ENCODE data around the gene ZIM2.
A peak's percentile ranks its signal among the peaks of the same experiment; 100 is the strongest.

The ZIM2 gene

DNA sequence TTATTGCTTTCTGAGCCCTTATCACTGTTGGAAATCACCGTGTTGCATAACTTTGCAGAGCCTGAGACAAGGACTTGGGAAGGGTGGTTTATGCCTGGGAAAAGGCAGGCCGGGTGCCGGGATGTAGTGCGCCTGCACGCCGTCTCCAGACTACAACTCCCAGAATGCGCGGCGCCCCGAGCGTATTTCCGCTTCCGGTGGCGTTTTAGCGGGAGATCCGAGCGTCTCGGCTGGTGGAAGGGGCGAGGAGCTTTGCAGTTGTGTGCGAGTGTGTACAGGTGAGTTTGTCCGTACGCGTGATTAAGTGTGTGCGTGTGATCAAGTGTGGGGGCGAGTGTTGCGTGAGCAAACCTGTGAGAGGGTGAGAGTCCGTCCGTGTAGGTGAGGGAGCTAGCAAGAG, 75.4 kb downstream of the ZIM2 start:
- H3K4me3 ChIP-seq (ENCODE audit: low read length in 2 of 2): peak overlapping the region in 1 of 2 donors; percentile 88
- H3K79me1 ChIP-seq (ENCODE audit: low read depth, low read length): peaks cover 3% of the 10 kb centered on the region
- no peak overlapping the region for H2AK5ac ChIP-seq (ENCODE audit: low read depth, low read length)
- no peak overlapping the region for H2AFZ ChIP-seq (ENCODE audit: low read length)
- H2BK120ac ChIP-seq (ENCODE audit: low read depth, low read length): no peak overlapping the region
- peak overlapping the region; percentile 65 for H3K4me2 ChIP-seq (ENCODE audit: insufficient read depth, low read length, poor library complexity, severe bottlenecking)
- no peak overlapping the region for H3K4ac ChIP-seq (ENCODE audit: low read length)
- no peak overlapping the region for H4K8ac ChIP-seq (ENCODE audit: low read depth, low read length)
- H2BK15ac ChIP-seq (ENCODE audit: low read length): no peak overlapping the region
- peak overlapping the region; percentile 79 for H3K9ac ChIP-seq (ENCODE audit: low read depth, low read length, poor library complexity)
- no peak overlapping the region for H2BK12ac ChIP-seq (ENCODE audit: low read length)
- H3K23ac ChIP-seq (ENCODE audit: low read depth, low read length, poor library complexity): no peak overlapping the region
- H3K27me3 ChIP-seq (ENCODE audit: control insufficient read depth in 3 of 3, insufficient read depth in 3 of 3, low read depth in 1 of 3, low read length in 3 of 3): no peaks in the 10 kb centered on the region
- H3K27ac ChIP-seq (replicated peaks; ENCODE audit: low read length): no peak overlapping the region
- peak overlapping the region; percentile 92 for H3K14ac ChIP-seq (ENCODE audit: low read length)
- H3K4me1 ChIP-seq (ENCODE audit: control insufficient read depth in 2 of 2, insufficient read depth in 1 of 2, low read depth in 1 of 2, low read length in 2 of 2): peaks cover 0 to 4% of the 10 kb centered on the region in 2 donors
- WGBS, 2 donors (ENCODE audit: extremely low coverage in 2 of 2, insufficient read length in 2 of 2, insufficient replicate concordance in 1 of 2): no CpG with 5 or more reads among the region's 28 CpGs
- peak overlapping the region; percentile 24 for H3K18ac ChIP-seq (ENCODE audit: low read length)
- no peaks in the 10 kb centered on the region for H3K36me3 ChIP-seq (replicated peaks in 1 of 2; ENCODE audit: control insufficient read depth in 2 of 2, insufficient read depth in 2 of 2, low read length in 2 of 2)
- peak; percentile 17 for DNase-seq (ENCODE audit: low spot score)
- H4K91ac ChIP-seq (ENCODE audit: low read depth, low read length, poor library complexity): no peak overlapping the region
- no peak overlapping the region for H2BK5ac ChIP-seq (ENCODE audit: low read length)
- H3K9me3 ChIP-seq (replicated peaks in 1 of 2; ENCODE audit: control insufficient read depth in 2 of 2, insufficient read depth in 1 of 2, low read depth in 1 of 2, low read length in 2 of 2): peaks cover 11 to 16% of the 10 kb centered on the region in 2 donors

GRCh38 chr19:56764196-56764695, 76.3 kb downstream of the ZIM2 start:
- Histone ChIP-seq H3K18ac (ENCODE audit: low read length) (no peak overlapping the region), H4K91ac (ENCODE audit: low read depth, low read length, poor library complexity) (no peak overlapping the region), H3K23ac (ENCODE audit: low read depth, low read length, poor library complexity) (no peak overlapping the region), H3K27ac (replicated peaks; ENCODE audit: low read length) (no peak overlapping the region), H4K8ac (ENCODE audit: low read depth, low read length) (no peak overlapping the region), H3K14ac (ENCODE audit: low read length) (no peak overlapping the region), H3K4me2 (ENCODE audit: insufficient read depth, low read length, poor library complexity, severe bottlenecking) (no peak overlapping the region), H2BK120ac (ENCODE audit: low read depth, low read length) (no peak overlapping the region), H3K27me3 (ENCODE audit: control insufficient read depth in 3 of 3, insufficient read depth in 3 of 3, low read depth in 1 of 3, low read length in 3 of 3) (no peaks in the 10 kb centered on the region), H2BK15ac (ENCODE audit: low read length) (no peak overlapping the region), H3K4me1 (ENCODE audit: control insufficient read depth in 2 of 2, insufficient read depth in 1 of 2, low read depth in 1 of 2, low read length in 2 of 2) (peaks cover 0 to 4% of the 10 kb centered on the region in 2 donors), H3K4me3 (ENCODE audit: low read length in 2 of 2) (no peak overlapping the region), H3K36me3 (replicated peaks in 1 of 2; ENCODE audit: control insufficient read depth in 2 of 2, insufficient read depth in 2 of 2, low read length in 2 of 2) (no peaks in the 10 kb centered on the region), H3K9me3 (replicated peaks in 1 of 2; ENCODE audit: control insufficient read depth in 2 of 2, insufficient read depth in 1 of 2, low read depth in 1 of 2, low read length in 2 of 2) (peaks cover 18 to 24% of the 10 kb centered on the region in 2 donors), H2BK12ac (ENCODE audit: low read length) (no peak overlapping the region), H3K9ac (ENCODE audit: low read depth, low read length, poor library complexity) (no peak overlapping the region), H3K4ac (ENCODE audit: low read length) (no peak overlapping the region), H2AK5ac (ENCODE audit: low read depth, low read length) (no peak overlapping the region), H3K79me1 (ENCODE audit: low read depth, low read length) (peaks cover 3% of the 10 kb centered on the region), H2AFZ (ENCODE audit: low read length) (no peak overlapping the region), H2BK5ac (ENCODE audit: low read length) (no peak overlapping the region)
- DNase-seq (ENCODE audit: low spot score): no peak
- no CpG with 5 or more reads among the region's 1 CpG for WGBS, 2 donors (ENCODE audit: extremely low coverage in 2 of 2, insufficient read length in 2 of 2, insufficient replicate concordance in 1 of 2)

DNA sequence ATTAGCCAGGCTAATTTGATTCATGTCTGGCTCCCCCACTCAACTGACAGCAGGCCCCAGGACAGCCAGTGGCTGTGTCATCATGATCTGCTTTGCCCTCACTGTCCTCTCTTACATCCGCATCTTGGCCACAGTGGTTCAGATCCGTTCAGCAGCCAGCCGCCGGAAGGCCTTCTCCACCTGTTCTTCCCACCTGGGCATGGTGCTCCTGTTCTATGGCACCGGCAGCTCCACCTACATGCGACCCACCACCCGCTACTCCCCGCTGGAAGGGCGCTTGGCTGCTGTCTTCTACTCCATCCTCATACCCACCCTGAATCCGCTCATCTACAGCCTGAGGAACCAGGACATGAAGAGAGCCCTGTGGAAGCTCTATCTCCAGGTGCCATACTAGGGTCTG, 79.7 kb downstream of the ZIM2 start:
- Histone ChIP-seq H3K79me1 (ENCODE audit: low read depth, low read length) (peaks cover 3% of the 10 kb centered on the region), H3K23ac (ENCODE audit: low read depth, low read length, poor library complexity) (no peak overlapping the region), H3K27me3 (ENCODE audit: control insufficient read depth in 3 of 3, insufficient read depth in 3 of 3, low read depth in 1 of 3, low read length in 3 of 3) (no peaks in the 10 kb centered on the region), H2BK12ac (ENCODE audit: low read length) (no peak overlapping the region), H3K36me3 (replicated peaks in 1 of 2; ENCODE audit: control insufficient read depth in 2 of 2, insufficient read depth in 2 of 2, low read length in 2 of 2) (no peaks in the 10 kb centered on the region), H4K8ac (ENCODE audit: low read depth, low read length) (no peak overlapping the region), H2AFZ (ENCODE audit: low read length) (no peak overlapping the region), H2BK15ac (ENCODE audit: low read length) (no peak overlapping the region), H3K27ac (replicated peaks; ENCODE audit: low read length) (no peak overlapping the region), H3K18ac (ENCODE audit: low read length) (no peak overlapping the region), H2AK5ac (ENCODE audit: low read depth, low read length) (no peak overlapping the region), H3K4me2 (ENCODE audit: insufficient read depth, low read length, poor library complexity, severe bottlenecking) (no peak overlapping the region), H3K9me3 (replicated peaks in 1 of 2; ENCODE audit: control insufficient read depth in 2 of 2, insufficient read depth in 1 of 2, low read depth in 1 of 2, low read length in 2 of 2) (peaks cover 22 to 29% of the 10 kb centered on the region in 2 donors), H3K4me1 (ENCODE audit: control insufficient read depth in 2 of 2, insufficient read depth in 1 of 2, low read depth in 1 of 2, low read length in 2 of 2) (peaks cover 4 to 5% of the 10 kb centered on the region in 2 donors), H2BK5ac (ENCODE audit: low read length) (no peak overlapping the region), H3K4ac (ENCODE audit: low read length) (no peak overlapping the region), H3K9ac (ENCODE audit: low read depth, low read length, poor library complexity) (no peak overlapping the region), H3K14ac (ENCODE audit: low read length) (no peak overlapping the region), H2BK120ac (ENCODE audit: low read depth, low read length) (no peak overlapping the region), H3K4me3 (ENCODE audit: low read length in 2 of 2) (no peak overlapping the region), H4K91ac (ENCODE audit: low read depth, low read length, poor library complexity) (no peak overlapping the region)
- DNase-seq (ENCODE audit: low spot score): no peak
- WGBS, 2 donors (ENCODE audit: extremely low coverage in 2 of 2, insufficient read length in 2 of 2, insufficient replicate concordance in 1 of 2): no CpG with 5 or more reads among the region's 10 CpGs

- no peak overlapping the region for H2BK5ac ChIP-seq (ENCODE audit: low read length)
- H3K4ac ChIP-seq (ENCODE audit: low read length): no peak overlapping the region
- no CpG with 5 or more reads among the region's 8 CpGs for WGBS, 2 donors (ENCODE audit: extremely low coverage in 2 of 2, insufficient read length in 2 of 2, insufficient replicate concordance in 1 of 2)
- H3K23ac ChIP-seq (ENCODE audit: low read depth, low read length, poor library complexity): no peak overlapping the region
- H3K27me3 ChIP-seq (ENCODE audit: control insufficient read depth in 3 of 3, insufficient read depth in 3 of 3, low read depth in 1 of 3, low read length in 3 of 3): no peaks in the 10 kb centered on the region
- H3K18ac ChIP-seq (ENCODE audit: low read length): no peak overlapping the region
- H3K9ac ChIP-seq (ENCODE audit: low read depth, low read length, poor library complexity): no peak overlapping the region
- H2BK12ac ChIP-seq (ENCODE audit: low read length): no peak overlapping the region
- no peak overlapping the region for H4K91ac ChIP-seq (ENCODE audit: low read depth, low read length, poor library complexity)
- no peak overlapping the region for H4K8ac ChIP-seq (ENCODE audit: low read depth, low read length)
- no peak overlapping the region for H3K4me3 ChIP-seq (ENCODE audit: low read length in 2 of 2)
- no peak overlapping the region for H3K27ac ChIP-seq (replicated peaks; ENCODE audit: low read length)
- H3K14ac ChIP-seq (ENCODE audit: low read length): no peak overlapping the region
- H3K36me3 ChIP-seq (replicated peaks in 1 of 2; ENCODE audit: control insufficient read depth in 2 of 2, insufficient read depth in 2 of 2, low read length in 2 of 2): no peaks in the 10 kb centered on the region
- peaks cover 18 to 20% of the 10 kb centered on the region in 2 donors for H3K9me3 ChIP-seq (replicated peaks in 1 of 2; ENCODE audit: control insufficient read depth in 2 of 2, insufficient read depth in 1 of 2, low read depth in 1 of 2, low read length in 2 of 2)
- H2AK5ac ChIP-seq (ENCODE audit: low read depth, low read length): peak overlapping the region; percentile 15
- H3K4me1 ChIP-seq (ENCODE audit: control insufficient read depth in 2 of 2, insufficient read depth in 1 of 2, low read depth in 1 of 2, low read length in 2 of 2): peaks cover 0 to 5% of the 10 kb centered on the region in 2 donors
- no peak overlapping the region for H2AFZ ChIP-seq (ENCODE audit: low read length)
- no peak for DNase-seq (ENCODE audit: low spot score)
- H2BK120ac ChIP-seq (ENCODE audit: low read depth, low read length): no peak overlapping the region
- H3K79me1 ChIP-seq (ENCODE audit: low read depth, low read length): no peaks in the 10 kb centered on the region
- no peak overlapping the region for H2BK15ac ChIP-seq (ENCODE audit: low read length)
- no peak overlapping the region for H3K4me2 ChIP-seq (ENCODE audit: insufficient read depth, low read length, poor library complexity, severe bottlenecking)
Observed at GRCh38 chr19:56759531-56759930, 81.0 kb downstream of the ZIM2 start.
